Hematopoietic multipotent progenitor cell (in vitro differentiated cells): Measurements from ENCODE around the gene FMNL2. TPM values are rescaled to one million over a fixed set of nuclear protein-coding genes. Genes with fewer than 3 reads are reported as not detected.
"Not testable (repeated sequence)": the region's sequence is repeated elsewhere in the genome, so short reads cannot be mapped to it uniquely, and the experiment has no call there.

Experiments
- DNase-seq, 3 donors: peaks; one replicate each; pipeline ENCODE4 v3.0.0-alpha.2; 2011 to 2015; ENCODE audit warnings: low read depth in 2 of 3, low spot score in 2 of 3
- total RNA-seq: library from RNA; depleted of rRNA; stranded (reverse); fragments of >200 nt; gene quantifications from one replicate; pipeline ENCODE4 v1.2.3, GENCODE V29; 2012

Gene FMNL2
- total RNA-seq, result 0.54 TPM

GRCh38 chr2:152335016-152335725 is at the start of gene FMNL2:
TSS of gene FMNL2 (plus strand) at chr2:152335174.
- peak in 2 of 3 donors; percentile 70 to 75 for DNase-seq

- no peak for DNase-seq
Observed at GRCh38 chr2:152292991-152293390, 42.0 kb upstream of the FMNL2 start.

- no peak for DNase-seq
Observed at GRCh38 chr2:152297715-152298114, 37.3 kb upstream of the FMNL2 start.

- DNase-seq, result no peak
Observed at GRCh38 chr2:152298754-152299153, 36.2 kb upstream of the FMNL2 start.

GRCh38 chr2:152301131-152301530 is 33.8 kb upstream of the FMNL2 start:
- DNase-seq, result no peak

GRCh38 chr2:152303951-152304350 is 31.0 kb upstream of the FMNL2 start:
- no peak for DNase-seq

- DNase-seq, result no peak
Observed at GRCh38 chr2:152304836-152305235, 30.1 kb upstream of the FMNL2 start.

GRCh38 chr2:152307863-152308262 is 27.1 kb upstream of the FMNL2 start:
- no peak for DNase-seq

GRCh38 chr2:152309352-152310214 is 25.4 kb upstream of the FMNL2 start:
- DNase-seq, result no peak

GRCh38 chr2:152319822-152320570 is 15.0 kb upstream of the FMNL2 start:
- DNase-seq, result no peak

- DNase-seq, result no peak
Observed at GRCh38 chr2:152320814-152321213, 14.2 kb upstream of the FMNL2 start.

GRCh38 chr2:152322222-152322621 is 12.8 kb upstream of the FMNL2 start:
- no peak for DNase-seq

- DNase-seq, result not testable (repeated sequence)
Observed at GRCh38 chr2:152325126-152325525, 9.8 kb upstream of the FMNL2 start.

GRCh38 chr2:152326710-152327109 is 8.3 kb upstream of the FMNL2 start:
- no peak for DNase-seq

GRCh38 chr2:152328013-152328412 is 7.0 kb upstream of the FMNL2 start:
- no peak for DNase-seq

GRCh38 chr2:152330235-152330866 is 4.6 kb upstream of the FMNL2 start:
- DNase-seq, result no peak

- DNase-seq, result no peak
Observed at GRCh38 chr2:152334701-152335015, 316 bp upstream of the FMNL2 start.

GRCh38 chr2:152335726-152336118 is 748 bp downstream of the FMNL2 start:
- DNase-seq, result no peak

- DNase-seq, result peak in 1 of 3 donors; percentile 32
Observed at GRCh38 chr2:152336119-152336853, 1.3 kb downstream of the FMNL2 start.

- DNase-seq, result peak in 1 of 3 donors; percentile 2
Observed at GRCh38 chr2:152336854-152337510, 2.0 kb downstream of the FMNL2 start.
